CD14-positive monocyte (primary cell): ENCODE data around the gene HES3. TPM values are rescaled to one million over a fixed set of nuclear protein-coding genes. Genes with fewer than 3 reads are reported as not detected.

Experiments used
- DNase-seq, 3 donors: peaks; one replicate each; pipeline ENCODE4 v3.0.0-alpha.2; 2011 to 2022
- H2AFZ ChIP-seq: 2 replicates; pipeline ENCODE4 v1.6.0; 2012; ENCODE audit warnings: mild to moderate bottlenecking, low read depth, low read length, inconsistent platforms; ENCODE audit not compliant: insufficient read depth, poor library complexity, severe bottlenecking
- H3K27ac ChIP-seq, 2 donors: 1 replicate in 1 of 2; 2 replicates in 1 of 2; pipeline ENCODE4 v1.5.1; 2012 to 2013; ENCODE audit warnings: low read length in 2 of 2, control low read depth in 1 of 2, inconsistent platforms in 1 of 2, low read depth in 1 of 2, mild to moderate bottlenecking in 1 of 2
- H3K27me3 ChIP-seq, 2 donors: one replicate each; pipeline versions ENCODE4 v1.6.0 to v1.6.1; 2011 to 2013; ENCODE audit warnings: low read length in 2 of 2; ENCODE audit not compliant: control insufficient read depth in 2 of 2, insufficient read depth in 2 of 2
- H3K36me3 ChIP-seq, 2 donors: replicated peaks in 1 of 2; 1 replicate in 1 of 2; 2 replicates in 1 of 2; pipeline versions ENCODE4 v1.5.1 to v1.6.1; 2012 to 2013; ENCODE audit warnings: low read length in 2 of 2, control low read depth in 1 of 2, inconsistent platforms in 1 of 2, mild to moderate bottlenecking in 1 of 2; ENCODE audit not compliant: insufficient read depth in 2 of 2, control insufficient read depth in 1 of 2
- H3K4me1 ChIP-seq, 2 donors: 1 replicate in 1 of 2; 2 replicates in 1 of 2; pipeline versions ENCODE4 v1.5.1 to v1.6.1; 2012 to 2013; ENCODE audit warnings: low read length in 2 of 2, control low read depth in 1 of 2, inconsistent platforms in 1 of 2, mild to moderate bottlenecking in 1 of 2, moderate library complexity in 1 of 2; ENCODE audit not compliant: insufficient read depth in 2 of 2, control insufficient read depth in 1 of 2
- H3K4me2 ChIP-seq: replicated peaks from 2 replicates; pipeline ENCODE3; 2012; ENCODE audit warnings: low read length, moderate library complexity, mild to moderate bottlenecking; ENCODE audit not compliant: poor library complexity, severe bottlenecking; ENCODE audit errors: extremely low read depth
- H3K4me3 ChIP-seq, 3 experiments: fragments of 200-600 bp in 1 of 3; sonication (generic) in 1 of 3; replicated peaks in 1 of 3; 1 replicate in 2 of 3; 2 replicates in 1 of 3; pipeline ENCODE4 v1.5.1; 2011 to 2013; ENCODE audit warnings: low read length in 3 of 3, mild to moderate bottlenecking in 3 of 3, control low read depth in 2 of 3, low read depth in 2 of 3, inconsistent platforms in 1 of 3, moderate library complexity in 1 of 3
- H3K79me2 ChIP-seq: 2 replicates; pipeline ENCODE4 v1.6.0; 2012; ENCODE audit warnings: mild to moderate bottlenecking, control low read depth, inconsistent platforms, low read length, moderate library complexity; ENCODE audit not compliant: insufficient read depth
- H3K9ac ChIP-seq: 2 replicates; pipeline ENCODE4 v1.6.0; 2017; ENCODE audit warnings: low read length, mild to moderate bottlenecking; ENCODE audit not compliant: insufficient read depth, poor library complexity, severe bottlenecking
- H3K9me3 ChIP-seq, 2 donors: replicated peaks in 1 of 2; 1 replicate in 1 of 2; 2 replicates in 1 of 2; pipeline versions ENCODE4 v1.5.1 to v1.6.1; 2012 to 2013; ENCODE audit warnings: low read length in 2 of 2, control low read depth in 1 of 2; ENCODE audit not compliant: control insufficient read depth in 1 of 2, insufficient read depth in 1 of 2
- H4K20me1 ChIP-seq: 2 replicates; pipeline ENCODE4 v1.6.0; 2012; ENCODE audit warnings: mild to moderate bottlenecking, low read length, control low read depth, moderate library complexity; ENCODE audit not compliant: insufficient read depth
- H3K27ac Mint-ChIP-seq, 7 donors: one replicate each; pipeline ENCODE4 v1.8.0; 2020; ENCODE audit warnings: mild to moderate bottlenecking in 7 of 7, mixed read lengths in 7 of 7, moderate library complexity in 6 of 7, inconsistent platforms in 2 of 7
- H3K27me3 Mint-ChIP-seq, 3 donors: one replicate each; pipeline ENCODE4 v1.8.0; 2021 to 2022; ENCODE audit warnings: low read depth in 3 of 3, mild to moderate bottlenecking in 3 of 3, mixed read lengths in 3 of 3, moderate library complexity in 3 of 3, inconsistent platforms in 1 of 3
- H3K36me3 Mint-ChIP-seq, 2 donors: one replicate each; pipeline ENCODE4 v1.8.0; 2020; ENCODE audit warnings: mixed read lengths in 2 of 2, inconsistent platforms in 1 of 2, mild to moderate bottlenecking in 1 of 2
- H3K4me1 Mint-ChIP-seq: one replicate; pipeline ENCODE4 v1.8.0; 2020; ENCODE audit warnings: mild to moderate bottlenecking, mixed read lengths
- H3K4me3 Mint-ChIP-seq, 2 donors: one replicate each; pipeline ENCODE4 v1.8.0; 2020; ENCODE audit warnings: mild to moderate bottlenecking in 2 of 2, mixed read lengths in 2 of 2, moderate library complexity in 1 of 2
- H3K9me3 Mint-ChIP-seq, 7 donors: one replicate each; pipeline ENCODE4 v1.8.0; 2020 to 2022; ENCODE audit warnings: mixed read lengths in 7 of 7, mild to moderate bottlenecking in 6 of 7, moderate library complexity in 6 of 7, inconsistent platforms in 2 of 7
- CTCF ChIP-seq: fragments of 200-600 bp; IDR thresholded peaks from one replicate; pipeline ENCODE4 v1.8.0; 2022; ENCODE audit warnings: antibody characterized with exemption, mild to moderate bottlenecking
- WGBS: methylation state at CpG from one replicate; pipeline ENCODE4 v1.1.5; 2013; ENCODE audit warnings: missing lambda C conversion rate; ENCODE audit not compliant: insufficient coverage; 5-methylcytosine and 5-hydroxymethylcytosine counted together
- intact Hi-C, 2 donors: fragments of 100-400 bp; cut with micrococcal nuclease; formaldehyde crosslinking; loops; one replicate each; pipeline versions ENCODE4 v1.15.0 to v1.15.1; 2023
- polyA plus RNA-seq, 3 donors: library from polyadenylated mRNA; depleted of rRNA in 1 of 3; unstranded in 2 of 3; stranded (reverse) in 1 of 3; fragments of 300-500 nt in 2 of 3; fragments of >200 nt in 1 of 3; fragmentation: Illumina TruSeq in 2 of 3; gene quantifications; 1 replicate in 2 of 3; 2 replicates in 1 of 3; pipeline ENCODE4 v1.2.3, GENCODE V29; 2012 to 2021

The HES3 gene
- polyA plus RNA-seq, 3 donors = not detected

GRCh38 chr1:6280761-6281451, 36.9 kb downstream of the HES3 start:
- Mint-ChIP-seq H3K9me3 (no peaks in the 10 kb centered on the region), H3K36me3 (no peaks in the 10 kb centered on the region), H3K4me3 (no peak overlapping the region), H3K4me1 (no peaks in the 10 kb centered on the region), H3K27ac (no peak overlapping the region), H3K27me3 (peaks cover 0 to 2% (median 0%) of the 10 kb centered on the region in 3 donors)
- intact Hi-C loops = no loop called here
- H3K9me3 ChIP-seq = no peaks in the 10 kb centered on the region
- H3K36me3 ChIP-seq = no peaks in the 10 kb centered on the region
- DNase-seq = no peak
- no peak overlapping the region for H2AFZ ChIP-seq
- H3K9ac ChIP-seq = no peak overlapping the region
- no peaks in the 10 kb centered on the region for H3K27me3 ChIP-seq
- no peaks in the 10 kb centered on the region for H3K79me2 ChIP-seq
- H3K27ac ChIP-seq = no peak overlapping the region
- H3K4me3 ChIP-seq = no peak overlapping the region
- no peaks in the 10 kb centered on the region for H3K4me1 ChIP-seq
- H4K20me1 ChIP-seq = no peaks in the 10 kb centered on the region
- no peak for TF ChIP-seq CTCF
- WGBS = 93% methylated on average over 23 of the region's 33 CpGs
- H3K4me2 ChIP-seq = no peak overlapping the region

DNA sequence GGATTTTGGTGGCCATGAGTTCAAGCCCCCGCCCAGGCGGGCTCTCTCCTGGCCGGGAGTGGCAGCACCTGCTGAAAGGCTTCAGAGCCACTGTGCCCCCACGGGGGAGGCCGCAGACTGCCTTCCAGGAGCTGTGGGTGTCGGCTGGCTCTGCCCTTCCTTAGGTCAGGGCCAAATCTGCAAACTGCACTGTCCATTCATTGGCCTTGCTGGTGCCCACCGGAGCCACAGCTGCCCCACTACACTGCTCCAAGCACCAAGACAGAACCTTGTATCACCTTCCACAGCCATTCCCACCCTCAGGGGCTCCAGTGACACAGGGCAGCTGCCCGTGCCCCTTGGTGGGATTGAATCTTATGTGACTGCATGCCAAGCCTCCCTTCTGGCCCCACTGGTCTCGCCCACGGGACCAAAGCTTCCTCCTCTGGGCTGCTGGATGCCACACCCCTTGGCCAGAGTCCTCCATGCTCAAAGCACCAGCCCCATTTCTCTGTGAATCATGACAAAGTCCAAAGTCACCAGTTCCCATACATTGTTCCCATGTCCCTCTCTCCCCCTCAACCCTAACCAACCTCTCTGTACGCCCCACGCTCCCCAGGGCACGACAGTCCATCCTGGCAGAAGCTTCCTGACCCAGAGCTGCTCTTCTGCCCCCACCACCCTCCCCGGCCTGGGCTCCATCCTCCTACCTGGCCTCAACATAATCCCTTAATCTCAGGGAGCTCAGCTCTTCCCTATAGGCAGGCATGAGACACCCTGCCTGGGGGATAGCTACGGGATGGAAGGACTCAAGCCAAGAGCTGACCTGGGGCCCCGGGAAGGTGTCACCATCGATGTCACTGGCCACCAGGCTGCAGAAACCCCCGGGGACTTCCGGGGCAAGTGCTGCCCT, 37.8 kb downstream of the HES3 start:
- Histone ChIP-seq H3K79me2 (no peaks in the 10 kb centered on the region), H3K36me3 (no peaks in the 10 kb centered on the region), H4K20me1 (no peaks in the 10 kb centered on the region), H3K4me2 (no peak overlapping the region), H3K9ac (no peak overlapping the region), H3K27ac (no peak overlapping the region), H3K27me3 (no peaks in the 10 kb centered on the region), H3K9me3 (no peaks in the 10 kb centered on the region), H2AFZ (no peak overlapping the region), H3K4me3 (no peak overlapping the region), H3K4me1 (no peaks in the 10 kb centered on the region)
- 92% methylated on average over 18 of the region's 19 CpGs for WGBS
- H3K4me3 Mint-ChIP-seq = no peak overlapping the region
- no peak for DNase-seq
- H3K36me3 Mint-ChIP-seq = no peaks in the 10 kb centered on the region
- peaks cover 0 to 2% (median 0%) of the 10 kb centered on the region in 3 donors for H3K27me3 Mint-ChIP-seq
- no peaks in the 10 kb centered on the region for H3K4me1 Mint-ChIP-seq
- H3K27ac Mint-ChIP-seq = peak overlapping the region in 2 of 7 donors; percentile 41 to 42
- no peaks in the 10 kb centered on the region for H3K9me3 Mint-ChIP-seq
- TF ChIP-seq CTCF = no peak
- intact Hi-C loops = no loop called here
